ENCODE measurements around the gene PCGF6. TPM values are rescaled to one million over a fixed set of nuclear protein-coding genes. Genes with fewer than 3 reads are reported as not detected.

The PCGF6 gene
- total RNA-seq, 2 donors from 2014 or later, result 9.6 to 37.9 TPM

DNA sequence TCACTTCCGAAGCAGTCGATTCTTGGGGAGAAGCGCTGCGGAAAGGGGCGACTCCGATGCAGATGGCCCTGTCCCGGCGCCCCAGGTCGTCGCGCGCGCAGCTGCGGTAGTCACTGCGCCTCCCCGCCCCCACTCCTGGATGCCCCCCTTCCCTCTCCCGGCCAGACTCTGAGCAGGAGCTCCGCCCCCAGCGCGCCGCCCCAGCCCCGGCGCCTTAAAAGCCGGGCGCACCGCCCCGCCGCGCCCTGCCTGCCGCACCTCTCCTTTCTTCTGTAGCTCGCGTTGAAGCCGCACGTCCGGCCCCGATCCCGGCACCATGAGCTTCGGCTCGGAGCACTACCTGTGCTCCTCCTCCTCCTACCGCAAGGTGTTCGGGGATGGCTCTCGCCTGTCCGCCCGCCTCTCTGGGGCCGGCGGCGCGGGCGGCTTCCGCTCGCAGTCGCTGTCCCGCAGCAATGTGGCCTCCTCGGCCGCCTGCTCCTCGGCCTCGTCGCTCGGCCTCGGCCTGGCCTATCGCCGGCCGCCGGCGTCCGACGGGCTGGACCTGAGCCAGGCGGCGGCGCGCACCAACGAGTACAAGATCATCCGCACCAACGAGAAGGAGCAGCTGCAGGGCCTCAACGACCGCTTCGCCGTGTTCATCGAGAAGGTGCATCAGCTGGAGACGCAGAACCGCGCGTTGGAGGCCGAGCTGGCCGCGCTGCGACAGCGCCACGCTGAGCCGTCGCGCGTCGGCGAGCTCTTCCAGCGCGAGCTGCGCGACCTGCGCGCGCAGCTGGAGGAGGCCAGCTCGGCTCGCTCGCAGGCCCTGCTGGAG lies 73.8 kb downstream of the PCGF6 start, which contains the start of gene INA:
Gene INA (plus strand): TSS at position 243 of the 817 bp plus-strand sequence. CDS start 74 bp downstream, at position 317.
- peak in 3 of 4 donors; percentile 15 to 23 (median 19) for DNase-seq
- H3K27me3 ChIP-seq, result peaks cover 0 to 26% of the 10 kb centered on the region in 2 donors
- WGBS, 2 donors, result 1 to 3% methylated on average over 13 to 82 of the region's 105 CpGs
- no peaks in the 10 kb centered on the region for H3K36me3 ChIP-seq (replicated peaks in 1 of 2; ENCODE audit: insufficient read depth in 1 of 2, low read depth in 2 of 2)
- no peaks in the 10 kb centered on the region for H3K9me3 ChIP-seq
- peak; percentile 38 for ATAC-seq
- H3K27ac ChIP-seq, result no peak within 1 kb of the TSS
- no peak within 1 kb of the TSS for H3K4me3 ChIP-seq
- intact Hi-C loops (cut with DNase I), result no loop called here
- TF ChIP-seq, protein P1, sequence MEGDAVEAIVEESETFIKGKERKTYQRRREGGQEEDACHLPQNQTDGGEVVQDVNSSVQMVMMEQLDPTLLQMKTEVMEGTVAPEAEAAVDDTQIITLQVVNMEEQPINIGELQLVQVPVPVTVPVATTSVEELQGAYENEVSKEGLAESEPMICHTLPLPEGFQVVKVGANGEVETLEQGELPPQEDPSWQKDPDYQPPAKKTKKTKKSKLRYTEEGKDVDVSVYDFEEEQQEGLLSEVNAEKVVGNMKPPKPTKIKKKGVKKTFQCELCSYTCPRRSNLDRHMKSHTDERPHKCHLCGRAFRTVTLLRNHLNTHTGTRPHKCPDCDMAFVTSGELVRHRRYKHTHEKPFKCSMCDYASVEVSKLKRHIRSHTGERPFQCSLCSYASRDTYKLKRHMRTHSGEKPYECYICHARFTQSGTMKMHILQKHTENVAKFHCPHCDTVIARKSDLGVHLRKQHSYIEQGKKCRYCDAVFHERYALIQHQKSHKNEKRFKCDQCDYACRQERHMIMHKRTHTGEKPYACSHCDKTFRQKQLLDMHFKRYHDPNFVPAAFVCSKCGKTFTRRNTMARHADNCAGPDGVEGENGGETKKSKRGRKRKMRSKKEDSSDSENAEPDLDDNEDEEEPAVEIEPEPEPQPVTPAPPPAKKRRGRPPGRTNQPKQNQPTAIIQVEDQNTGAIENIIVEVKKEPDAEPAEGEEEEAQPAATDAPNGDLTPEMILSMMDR (IDR thresholded peaks at IDR 0.05), result no peak
- TF ChIP-seq POLR2A (IDR thresholded peaks at IDR 0.05), result no peak
- H3K4me1 ChIP-seq, result peaks cover 12% of the 10 kb centered on the region

DNA sequence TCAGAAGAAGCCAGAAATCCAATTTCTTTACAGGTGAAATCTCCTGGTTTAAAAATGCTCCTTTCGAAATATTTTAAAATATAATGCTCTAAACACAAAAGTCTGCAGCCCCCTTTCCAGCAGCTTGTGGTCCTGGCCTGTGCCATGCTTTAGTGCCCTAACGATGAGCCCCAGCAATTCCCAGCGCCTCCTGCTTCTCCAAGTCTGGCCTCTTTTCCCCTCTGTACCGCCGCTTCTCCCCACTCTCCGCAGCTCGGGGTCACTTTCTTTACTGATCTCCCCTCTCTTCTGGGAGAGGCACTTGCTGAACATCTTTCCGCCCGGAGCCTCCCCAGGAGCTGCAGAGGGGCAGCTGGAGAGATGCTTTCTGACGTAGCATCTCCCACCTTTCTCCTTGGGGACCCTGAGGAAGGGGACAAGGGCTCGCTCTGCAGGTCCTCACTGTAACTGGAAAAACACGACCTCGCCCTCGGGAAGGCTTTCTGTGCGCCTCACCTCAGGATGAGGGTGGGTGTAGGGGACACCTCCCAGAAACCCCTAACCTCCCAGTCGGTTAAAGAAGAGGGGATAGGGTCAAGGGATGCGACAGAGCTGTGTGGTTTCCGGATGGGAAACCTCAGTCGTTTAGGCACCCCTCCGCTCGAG lies 74.6 kb downstream of the PCGF6 start:
- ATAC-seq, result no peak
- 12 to 15% methylated on average over 12 to 21 of the region's 21 CpGs for WGBS, 2 donors
- H3K36me3 ChIP-seq (replicated peaks in 1 of 2; ENCODE audit: insufficient read depth in 1 of 2, low read depth in 2 of 2), result no peaks in the 10 kb centered on the region
- DNase-seq, result no peak
- H3K4me3 ChIP-seq, result no peak overlapping the region
- no peak overlapping the region for H3K27ac ChIP-seq
- peaks cover 12% of the 10 kb centered on the region for H3K4me1 ChIP-seq
- H3K27me3 ChIP-seq, result peaks cover 0 to 26% of the 10 kb centered on the region in 2 donors
- intact Hi-C loops (cut with DNase I), result no loop called here
- H3K9me3 ChIP-seq, result no peaks in the 10 kb centered on the region
- no peak for TF ChIP-seq POLR2A (IDR thresholded peaks at IDR 0.05)
- TF ChIP-seq, protein P1 (IDR thresholded peaks at IDR 0.05), result no peak

DNA sequence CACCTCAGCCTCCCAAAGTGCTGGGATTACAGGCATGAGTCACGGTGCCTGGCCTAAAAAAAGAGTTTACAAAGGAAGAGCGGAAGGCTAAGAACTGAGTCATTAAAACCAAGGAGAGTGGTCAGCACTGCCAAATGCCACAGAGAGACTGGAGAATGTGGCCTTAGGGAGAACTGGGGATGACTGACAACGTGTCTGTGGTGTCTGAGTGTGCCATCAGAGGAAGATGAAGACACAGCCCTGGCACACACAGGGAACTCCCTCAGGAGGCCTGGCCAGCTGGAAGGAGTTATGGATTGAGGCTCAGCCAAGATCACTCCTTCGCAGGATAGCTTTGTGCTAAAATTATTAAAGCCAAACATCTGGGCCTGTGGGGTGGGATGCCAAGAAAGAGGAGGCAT lies 77.9 kb downstream of the PCGF6 start:
- peaks cover 0 to 19% of the 10 kb centered on the region in 2 donors for H3K27me3 ChIP-seq
- TF ChIP-seq POLR2A (IDR thresholded peaks at IDR 0.05), result no peak
- TF ChIP-seq, protein P1 (IDR thresholded peaks at IDR 0.05), result no peak
- peaks cover 12% of the 10 kb centered on the region for H3K4me1 ChIP-seq
- H3K4me3 ChIP-seq, result no peak overlapping the region
- ATAC-seq, result no peak
- no peaks in the 10 kb centered on the region for H3K9me3 ChIP-seq
- no peaks in the 10 kb centered on the region for H3K36me3 ChIP-seq (replicated peaks in 1 of 2; ENCODE audit: insufficient read depth in 1 of 2, low read depth in 2 of 2)
- peak in 1 of 4 donors; percentile 10 for DNase-seq
- intact Hi-C loops (cut with DNase I), result no loop called here
- 55 to 67% methylated on average over 4 of the region's 4 CpGs for WGBS, 2 donors
- H3K27ac ChIP-seq, result no peak overlapping the region

DNA sequence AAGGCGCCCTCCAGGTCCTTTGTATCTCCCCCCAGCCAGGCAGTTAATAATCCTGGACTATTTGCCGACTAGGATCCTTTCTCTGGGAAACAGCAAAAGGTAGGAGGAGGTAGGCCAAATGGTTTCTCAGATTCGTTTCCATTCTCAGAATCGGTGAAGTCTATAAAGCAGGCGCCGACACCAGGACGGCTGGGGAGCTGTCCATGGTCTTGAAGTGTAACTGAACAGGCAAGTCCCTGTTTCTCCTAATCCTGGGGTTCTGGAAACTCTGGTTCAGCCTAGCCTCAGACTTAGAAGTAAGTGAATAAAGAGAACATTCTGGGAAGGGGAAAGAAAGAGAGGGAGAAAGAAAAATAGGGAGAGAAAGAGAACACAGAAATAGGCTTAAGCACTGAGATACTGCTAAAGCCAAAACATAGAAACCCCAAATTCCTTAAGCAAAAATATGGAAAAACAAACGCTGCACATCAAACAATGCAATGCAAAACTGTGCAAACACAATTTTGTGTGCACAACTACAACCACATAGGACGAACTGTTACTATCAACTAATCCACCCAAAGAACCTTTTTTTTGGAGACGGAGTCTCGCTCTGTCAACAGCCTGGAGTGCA lies 85.1 kb downstream of the PCGF6 start:
- H3K36me3 ChIP-seq (replicated peaks in 1 of 2; ENCODE audit: insufficient read depth in 1 of 2, low read depth in 2 of 2), result no peaks in the 10 kb centered on the region
- no peak overlapping the region for H3K4me3 ChIP-seq
- TF ChIP-seq POLR2A (IDR thresholded peaks at IDR 0.05), result no peak
- TF ChIP-seq, protein P1 (IDR thresholded peaks at IDR 0.05), result no peak
- DNase-seq (peak; percentile 60 to 73 (median 64)), ATAC-seq (no peak)
- no peaks in the 10 kb centered on the region for H3K27me3 ChIP-seq
- intact Hi-C loops (cut with DNase I), result no loop called here
- 25 to 27% methylated on average over 11 of the region's 11 CpGs for WGBS, 2 donors
- H3K4me1 ChIP-seq, result no peaks in the 10 kb centered on the region
- H3K9me3 ChIP-seq, result no peaks in the 10 kb centered on the region
- H3K27ac ChIP-seq, result no peak overlapping the region

Data from body of pancreas (tissue), 4 donors.